Measurements from ENCODE around the gene USP17L5. TPM values are rescaled to one million over a fixed set of nuclear protein-coding genes. Genes with fewer than 3 reads are reported as not detected.
"Not testable (repeated sequence)": the region's sequence is repeated elsewhere in the genome, so short reads cannot be mapped to it uniquely, and the experiment has no call there.

USP17L5 gene
- not detected in 2 replicates for total RNA-seq (2014; rRNA removed; shearing (Covaris generic); ENCODE audit: low replicate concordance)

DNA sequence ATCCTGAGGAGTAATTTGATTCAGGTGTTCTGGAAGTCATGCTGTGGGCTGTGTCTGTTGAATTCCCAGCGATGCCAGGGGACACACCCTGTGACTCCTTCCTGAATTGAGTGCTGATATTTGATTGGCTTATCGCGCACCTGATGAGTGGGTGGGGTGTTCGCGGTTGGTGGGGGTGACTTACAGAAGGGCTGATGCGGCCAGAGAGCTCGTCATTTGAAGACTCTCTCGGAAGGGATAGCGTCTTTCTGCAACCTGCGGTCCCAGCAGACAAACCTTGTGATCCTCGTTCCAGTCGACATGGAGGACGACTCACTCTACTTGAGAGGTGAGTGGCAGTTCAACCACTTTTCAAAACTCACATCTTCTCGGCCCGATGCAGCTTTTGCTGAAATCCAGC is at the start of gene USP17L5:
Gene USP17L5 (plus strand): TSS at position 301 of the 400 bp plus-strand sequence. CDS start 0 bp downstream, at position 301.
- DNase-seq (ENCODE audit: low read depth); in situ Hi-C loops (cut with HindIII; ENCODE audit: low pct_unique_long_range_greater_than_20kb, low sequenced_read_pairs): not testable (repeated sequence)

- DNase-seq (ENCODE audit: low read depth); in situ Hi-C loops (cut with HindIII; ENCODE audit: low pct_unique_long_range_greater_than_20kb, low sequenced_read_pairs): not testable (repeated sequence)
Measured at GRCh38 chr4:9324191-9324590, 15.0 kb upstream of the USP17L5 start.

GRCh38 chr4:9324865-9325264 is 14.3 kb upstream of the USP17L5 start, which contains the start of gene USP17L24:
USP17L24 (plus strand) TSS chr4:9325165; CDS start chr4:9325165, 0 bp downstream.
- in situ Hi-C loops (cut with HindIII; ENCODE audit: low pct_unique_long_range_greater_than_20kb, low sequenced_read_pairs); DNase-seq (ENCODE audit: low read depth): not testable (repeated sequence)

- in situ Hi-C loops (cut with HindIII; ENCODE audit: low pct_unique_long_range_greater_than_20kb, low sequenced_read_pairs); DNase-seq (ENCODE audit: low read depth): not testable (repeated sequence)
Measured at GRCh38 chr4:9329611-9330010, 9.6 kb upstream of the USP17L5 start, which contains the start of gene USP17L25. USP17L25 (plus strand) TSS chr4:9329911; CDS start chr4:9329911, 0 bp downstream.

GRCh38 chr4:9334358-9334757 is 4.8 kb upstream of the USP17L5 start, which contains the start of gene USP17L26:
USP17L26 (plus strand) TSS chr4:9334658; CDS start chr4:9334658, 0 bp downstream.
- in situ Hi-C loops (cut with HindIII; ENCODE audit: low pct_unique_long_range_greater_than_20kb, low sequenced_read_pairs); DNase-seq (ENCODE audit: low read depth): not testable (repeated sequence)

DNA sequence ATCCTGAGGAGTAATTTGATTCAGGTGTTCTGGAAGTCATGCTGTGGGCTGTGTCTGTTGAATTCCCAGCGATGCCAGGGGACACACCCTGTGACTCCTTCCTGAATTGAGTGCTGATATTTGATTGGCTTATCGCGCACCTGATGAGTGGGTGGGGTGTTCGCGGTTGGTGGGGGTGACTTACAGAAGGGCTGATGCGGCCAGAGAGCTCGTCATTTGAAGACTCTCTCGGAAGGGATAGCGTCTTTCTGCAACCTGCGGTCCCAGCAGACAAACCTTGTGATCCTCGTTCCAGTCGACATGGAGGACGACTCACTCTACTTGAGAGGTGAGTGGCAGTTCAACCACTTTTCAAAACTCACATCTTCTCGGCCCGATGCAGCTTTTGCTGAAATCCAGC is 4.6 kb downstream of the USP17L5 start, which contains the start of gene USP17L27:
Gene USP17L27 (plus strand): TSS at position 301 of the 400 bp plus-strand sequence. CDS start 0 bp downstream, at position 301.
- in situ Hi-C loops (cut with HindIII; ENCODE audit: low pct_unique_long_range_greater_than_20kb, low sequenced_read_pairs); DNase-seq (ENCODE audit: low read depth): not testable (repeated sequence)

GRCh38 chr4:9348593-9348992 is 9.4 kb downstream of the USP17L5 start, which contains the start of gene USP17L28:
USP17L28 (plus strand) TSS chr4:9348893; CDS start chr4:9348893, 0 bp downstream.
- in situ Hi-C loops (cut with HindIII; ENCODE audit: low pct_unique_long_range_greater_than_20kb, low sequenced_read_pairs); DNase-seq (ENCODE audit: low read depth): not testable (repeated sequence)

DNA sequence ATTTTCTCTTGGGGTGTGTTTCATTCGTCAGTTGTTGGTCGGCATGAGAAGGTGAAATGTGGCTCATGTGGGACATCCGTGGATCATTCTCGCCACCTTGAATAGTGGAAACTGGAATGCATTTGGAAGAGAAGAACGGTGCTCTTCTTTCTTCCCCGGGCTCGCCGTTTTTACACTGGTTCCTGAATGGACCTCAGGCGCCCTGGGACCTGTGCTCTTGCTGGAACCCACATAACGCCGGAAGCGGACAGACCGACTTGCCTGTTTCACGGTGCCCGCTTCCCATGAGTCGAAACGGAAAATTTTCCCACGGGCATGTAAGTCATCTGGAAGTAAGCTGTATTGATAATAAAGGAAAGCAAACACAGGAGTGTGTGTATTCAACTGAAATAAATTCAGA is 11.7 kb downstream of the USP17L5 start:
- in situ Hi-C loops (cut with HindIII; ENCODE audit: low pct_unique_long_range_greater_than_20kb, low sequenced_read_pairs), result not testable (repeated sequence)

GRCh38 chr4:9353338-9353737 is 14.1 kb downstream of the USP17L5 start, which contains the start of gene USP17L29:
USP17L29 (plus strand) TSS chr4:9353638; CDS start chr4:9353638, 0 bp downstream.
- DNase-seq (ENCODE audit: low read depth); in situ Hi-C loops (cut with HindIII; ENCODE audit: low pct_unique_long_range_greater_than_20kb, low sequenced_read_pairs): not testable (repeated sequence)

More for the DNA sequence above, 11.7 kb downstream of the USP17L5 start:
- DNase-seq (ENCODE audit: low read depth), result not testable (repeated sequence)

- in situ Hi-C loops (cut with HindIII; ENCODE audit: low pct_unique_long_range_greater_than_20kb, low sequenced_read_pairs); DNase-seq (ENCODE audit: low read depth): not testable (repeated sequence)
Measured at GRCh38 chr4:9362829-9363228, 23.6 kb downstream of the USP17L5 start, which contains the start of gene USP17L30. USP17L30 (plus strand) TSS chr4:9363129; CDS start chr4:9363129, 0 bp downstream.

- DNase-seq (ENCODE audit: low read depth); in situ Hi-C loops (cut with HindIII; ENCODE audit: low pct_unique_long_range_greater_than_20kb, low sequenced_read_pairs): not testable (repeated sequence)
Measured at GRCh38 chr4:9379881-9380280, 40.7 kb downstream of the USP17L5 start.

GRCh38 chr4:9381012-9381534 is 41.9 kb downstream of the USP17L5 start:
- DNase-seq (ENCODE audit: low read depth), result peak; percentile 41
- in situ Hi-C loops (cut with HindIII; ENCODE audit: low pct_unique_long_range_greater_than_20kb, low sequenced_read_pairs), result not testable (repeated sequence)

- DNase-seq (ENCODE audit: low read depth), result no peak
- in situ Hi-C loops (cut with HindIII; ENCODE audit: low pct_unique_long_range_greater_than_20kb, low sequenced_read_pairs), result no loop called here
Measured at GRCh38 chr4:9384126-9384525, 44.9 kb downstream of the USP17L5 start.

GRCh38 chr4:9389001-9389400 is 49.8 kb downstream of the USP17L5 start:
- in situ Hi-C loops (cut with HindIII; ENCODE audit: low pct_unique_long_range_greater_than_20kb, low sequenced_read_pairs); DNase-seq (ENCODE audit: low read depth): not testable (repeated sequence)

Other genes starting within 250 kb of the USP17L5 start
- gene FAM90A26, start 169.0 kb upstream of the USP17L5 start, total RNA-seq (2014; rRNA removed; shearing (Covaris generic); ENCODE audit: low replicate concordance), result not detected in 2 replicates
- gene USP17L10, start 128.7 kb upstream of the USP17L5 start, total RNA-seq (2014; rRNA removed; shearing (Covaris generic); ENCODE audit: low replicate concordance), result not detected in 2 replicates
- gene USP17L11, start 124.0 kb upstream of the USP17L5 start, total RNA-seq (2014; rRNA removed; shearing (Covaris generic); ENCODE audit: low replicate concordance), result not detected in 2 replicates
- not detected in 2 replicates for gene USP17L12, start 119.3 kb upstream of the USP17L5 start, total RNA-seq (2014; rRNA removed; shearing (Covaris generic); ENCODE audit: low replicate concordance)
- gene USP17L13, start 114.5 kb upstream of the USP17L5 start, total RNA-seq (2014; rRNA removed; shearing (Covaris generic); ENCODE audit: low replicate concordance), result not detected in 2 replicates
- gene USP17L15, start 105.0 kb upstream of the USP17L5 start, total RNA-seq (2014; rRNA removed; shearing (Covaris generic); ENCODE audit: low replicate concordance), result not detected in 2 replicates
- gene USP17L17, start 95.5 kb upstream of the USP17L5 start, total RNA-seq (2014; rRNA removed; shearing (Covaris generic); ENCODE audit: low replicate concordance), result not detected in 2 replicates
- gene USP17L18, start 90.8 kb upstream of the USP17L5 start, total RNA-seq (2014; rRNA removed; shearing (Covaris generic); ENCODE audit: low replicate concordance), result not detected in 2 replicates
- gene USP17L19, start 86.0 kb upstream of the USP17L5 start, total RNA-seq (2014; rRNA removed; shearing (Covaris generic); ENCODE audit: low replicate concordance), result not detected in 2 replicates
- gene USP17L20, start 81.3 kb upstream of the USP17L5 start, total RNA-seq (2014; rRNA removed; shearing (Covaris generic); ENCODE audit: low replicate concordance), result not detected in 2 replicates
- gene USP17L21, start 76.5 kb upstream of the USP17L5 start, total RNA-seq (2014; rRNA removed; shearing (Covaris generic); ENCODE audit: low replicate concordance), result not detected in 2 replicates
- not detected in 2 replicates for gene USP17L22, start 71.8 kb upstream of the USP17L5 start, total RNA-seq (2014; rRNA removed; shearing (Covaris generic); ENCODE audit: low replicate concordance)
- gene USP17L24, start 14.2 kb upstream of the USP17L5 start, total RNA-seq (2014; rRNA removed; shearing (Covaris generic); ENCODE audit: low replicate concordance), result not detected in 2 replicates
- not detected in 2 replicates for gene USP17L25, start 9.5 kb upstream of the USP17L5 start, total RNA-seq (2014; rRNA removed; shearing (Covaris generic); ENCODE audit: low replicate concordance)
- not detected in 2 replicates for gene USP17L26, start 4.7 kb upstream of the USP17L5 start, total RNA-seq (2014; rRNA removed; shearing (Covaris generic); ENCODE audit: low replicate concordance)
- gene USP17L27, start 4.7 kb downstream of the USP17L5 start, total RNA-seq (2014; rRNA removed; shearing (Covaris generic); ENCODE audit: low replicate concordance), result not detected in 2 replicates
- not detected in 2 replicates for gene USP17L28, start 9.5 kb downstream of the USP17L5 start, total RNA-seq (2014; rRNA removed; shearing (Covaris generic); ENCODE audit: low replicate concordance)
- not detected in 2 replicates for gene USP17L29, start 14.2 kb downstream of the USP17L5 start, total RNA-seq (2014; rRNA removed; shearing (Covaris generic); ENCODE audit: low replicate concordance)
- not detected in 2 replicates for gene USP17L30, start 23.7 kb downstream of the USP17L5 start, total RNA-seq (2014; rRNA removed; shearing (Covaris generic); ENCODE audit: low replicate concordance)
- not detected in 2 replicates for gene DEFB131A, start 105.0 kb downstream of the USP17L5 start, total RNA-seq (2014; rRNA removed; shearing (Covaris generic); ENCODE audit: low replicate concordance)

Measured in Caki2 (cell line).